ENCODE data around the gene HSPA9. TPM values are rescaled to one million over a fixed set of nuclear protein-coding genes. Genes with fewer than 3 reads are reported as not detected.

HSPA9 gene
- total and polyA plus RNA-seq, 2 of the 13 experiments (the other 11 are each of a cell fraction or from before 2014, with no cell fraction given), result 165 to 478 TPM

DNA sequence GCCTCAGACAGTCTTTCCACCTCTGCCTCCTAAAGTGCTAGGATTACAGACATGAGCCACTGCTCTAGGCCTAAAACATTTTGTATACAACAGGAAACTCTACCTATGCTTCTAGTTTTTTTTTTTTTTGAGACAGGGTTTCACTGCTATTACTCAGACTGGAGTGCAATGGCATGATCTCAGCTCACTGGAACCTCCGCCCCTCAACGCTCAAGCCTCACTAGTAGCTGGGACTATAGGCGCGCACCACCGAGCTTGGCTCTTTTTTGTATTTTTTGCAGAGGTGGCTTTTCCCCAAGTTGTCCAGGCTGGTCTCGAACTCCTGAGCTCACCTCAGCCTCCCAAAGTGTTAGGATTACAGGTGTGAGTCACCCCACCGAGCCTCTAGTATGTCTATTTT is 5.4 kb downstream of the HSPA9 start:
- Histone ChIP-seq H2AFZ (ENCODE audit: low read length) (no peak overlapping the region), H3K4me1 (ENCODE audit: insufficient read depth, low read length) (peaks cover 83% of the 10 kb centered on the region), H3K79me2 (ENCODE audit: insufficient read depth, low read length) (peaks cover 84% of the 10 kb centered on the region), H4K20me1 (ENCODE audit: insufficient read depth, low read length) (peaks cover 23% of the 10 kb centered on the region; the same call in 1 of the 2 replicates), H3K27ac (ENCODE audit: extremely low read length, insufficient read depth, low read length) (no peak overlapping the region), H3K9me3 (ENCODE audit: low read length) (no peaks in the 10 kb centered on the region), H3K4me3 (replicated peaks in 1 of 3; ENCODE audit: insufficient read depth in 1 of 3, low read depth in 2 of 3, low read length in 3 of 3) (peak overlapping the region in 1 of 3 experiments; percentile 18; a peak in 1 of 6 replicates), H3K4me2 (ENCODE audit: low read depth, low read length) (peak overlapping the region; percentile 34; the same call in 1 of the 2 replicates), H3K9ac (ENCODE audit: insufficient read depth, low read depth, low read length) (no peak overlapping the region), H3K27me3 (ENCODE audit: control insufficient read depth in 1 of 2, insufficient read depth in 2 of 2, low read length in 2 of 2) (no peaks in the 10 kb centered on the region; a peak in 1 of 5 replicates), H3K36me3 (replicated peaks in 1 of 2; ENCODE audit: control insufficient read depth in 1 of 2, insufficient read depth in 2 of 2, low read length in 2 of 2) (peaks cover 38 to 85% of the 10 kb centered on the region in 2 experiments)
- no peak for ATAC-seq
- intact Hi-C loops (cut with micrococcal nuclease; ENCODE audit: unreplicated experiment), result loop anchor here (10.0 kb wide), 1 partner anchor 185 kb away; the partner anchor contains the start of gene CTNNA1
- POLR2A ChIA-PET, result interaction anchor here (1.2 to 2.4 kb wide), 3 partner anchors 11 to 17 kb away, joined by 4 to 11 read pairs (median 8); no protein-coding TSS in a partner anchor
- CTCF ChIA-PET (ENCODE audit: low intra/inter-chr PET ratio, low total read pairs), result no interaction called here
- in situ Hi-C loops (cut with HindIII; ENCODE audit: extremely low pct_ligation_motif_present, low pct_unique_long_range_greater_than_20kb), result no loop called here
- TF ChIP-seq, protein P1, sequence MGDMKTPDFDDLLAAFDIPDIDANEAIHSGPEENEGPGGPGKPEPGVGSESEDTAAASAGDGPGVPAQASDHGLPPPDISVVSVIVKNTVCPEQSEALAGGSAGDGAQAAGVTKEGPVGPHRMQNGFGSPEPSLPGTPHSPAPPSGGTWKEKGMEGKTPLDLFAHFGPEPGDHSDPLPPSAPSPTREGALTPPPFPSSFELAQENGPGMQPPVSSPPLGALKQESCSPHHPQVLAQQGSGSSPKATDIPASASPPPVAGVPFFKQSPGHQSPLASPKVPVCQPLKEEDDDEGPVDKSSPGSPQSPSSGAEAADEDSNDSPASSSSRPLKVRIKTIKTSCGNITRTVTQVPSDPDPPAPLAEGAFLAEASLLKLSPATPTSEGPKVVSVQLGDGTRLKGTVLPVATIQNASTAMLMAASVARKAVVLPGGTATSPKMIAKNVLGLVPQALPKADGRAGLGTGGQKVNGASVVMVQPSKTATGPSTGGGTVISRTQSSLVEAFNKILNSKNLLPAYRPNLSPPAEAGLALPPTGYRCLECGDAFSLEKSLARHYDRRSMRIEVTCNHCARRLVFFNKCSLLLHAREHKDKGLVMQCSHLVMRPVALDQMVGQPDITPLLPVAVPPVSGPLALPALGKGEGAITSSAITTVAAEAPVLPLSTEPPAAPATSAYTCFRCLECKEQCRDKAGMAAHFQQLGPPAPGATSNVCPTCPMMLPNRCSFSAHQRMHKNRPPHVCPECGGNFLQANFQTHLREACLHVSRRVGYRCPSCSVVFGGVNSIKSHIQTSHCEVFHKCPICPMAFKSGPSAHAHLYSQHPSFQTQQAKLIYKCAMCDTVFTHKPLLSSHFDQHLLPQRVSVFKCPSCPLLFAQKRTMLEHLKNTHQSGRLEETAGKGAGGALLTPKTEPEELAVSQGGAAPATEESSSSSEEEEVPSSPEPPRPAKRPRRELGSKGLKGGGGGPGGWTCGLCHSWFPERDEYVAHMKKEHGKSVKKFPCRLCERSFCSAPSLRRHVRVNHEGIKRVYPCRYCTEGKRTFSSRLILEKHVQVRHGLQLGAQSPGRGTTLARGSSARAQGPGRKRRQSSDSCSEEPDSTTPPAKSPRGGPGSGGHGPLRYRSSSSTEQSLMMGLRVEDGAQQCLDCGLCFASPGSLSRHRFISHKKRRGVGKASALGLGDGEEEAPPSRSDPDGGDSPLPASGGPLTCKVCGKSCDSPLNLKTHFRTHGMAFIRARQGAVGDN (CRISPR knock-in tag; IDR thresholded peaks at IDR 0.05), result no peak
- TF ChIP-seq HNRNPUL1 (IDR thresholded peaks at IDR 0.05; ENCODE audit: low read depth, low read length) (no peak), SSRP1 (CRISPR knock-in tag; IDR thresholded peaks at IDR 0.05) (no peak), RBFOX2 (IDR thresholded peaks at IDR 0.05; ENCODE audit: low read depth, low read length) (peak; percentile 60; the same call in 1 of the 2 replicates)
- TF ChIP-seq, protein P2, sequence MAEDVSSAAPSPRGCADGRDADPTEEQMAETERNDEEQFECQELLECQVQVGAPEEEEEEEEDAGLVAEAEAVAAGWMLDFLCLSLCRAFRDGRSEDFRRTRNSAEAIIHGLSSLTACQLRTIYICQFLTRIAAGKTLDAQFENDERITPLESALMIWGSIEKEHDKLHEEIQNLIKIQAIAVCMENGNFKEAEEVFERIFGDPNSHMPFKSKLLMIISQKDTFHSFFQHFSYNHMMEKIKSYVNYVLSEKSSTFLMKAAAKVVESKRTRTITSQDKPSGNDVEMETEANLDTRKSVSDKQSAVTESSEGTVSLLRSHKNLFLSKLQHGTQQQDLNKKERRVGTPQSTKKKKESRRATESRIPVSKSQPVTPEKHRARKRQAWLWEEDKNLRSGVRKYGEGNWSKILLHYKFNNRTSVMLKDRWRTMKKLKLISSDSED (CRISPR knock-in tag; IDR thresholded peaks at IDR 0.05), result no peak
- no peak for DNase-seq (ENCODE audit: low spot score)
- FAIRE-seq, result no peak
- BruUV-seq (replicated peaks), result no TSS peak
- WGBS (ENCODE audit: low lambda C conversion rate), result 97% methylated on average over 7 of the region's 7 CpGs
